Measurements from ENCODE around the gene ADRA2C.

The ADRA2C gene

GRCh38 chr4:3808597-3808996, 42.4 kb downstream of the ADRA2C start:
- TF ChIP-seq, protein P1, sequence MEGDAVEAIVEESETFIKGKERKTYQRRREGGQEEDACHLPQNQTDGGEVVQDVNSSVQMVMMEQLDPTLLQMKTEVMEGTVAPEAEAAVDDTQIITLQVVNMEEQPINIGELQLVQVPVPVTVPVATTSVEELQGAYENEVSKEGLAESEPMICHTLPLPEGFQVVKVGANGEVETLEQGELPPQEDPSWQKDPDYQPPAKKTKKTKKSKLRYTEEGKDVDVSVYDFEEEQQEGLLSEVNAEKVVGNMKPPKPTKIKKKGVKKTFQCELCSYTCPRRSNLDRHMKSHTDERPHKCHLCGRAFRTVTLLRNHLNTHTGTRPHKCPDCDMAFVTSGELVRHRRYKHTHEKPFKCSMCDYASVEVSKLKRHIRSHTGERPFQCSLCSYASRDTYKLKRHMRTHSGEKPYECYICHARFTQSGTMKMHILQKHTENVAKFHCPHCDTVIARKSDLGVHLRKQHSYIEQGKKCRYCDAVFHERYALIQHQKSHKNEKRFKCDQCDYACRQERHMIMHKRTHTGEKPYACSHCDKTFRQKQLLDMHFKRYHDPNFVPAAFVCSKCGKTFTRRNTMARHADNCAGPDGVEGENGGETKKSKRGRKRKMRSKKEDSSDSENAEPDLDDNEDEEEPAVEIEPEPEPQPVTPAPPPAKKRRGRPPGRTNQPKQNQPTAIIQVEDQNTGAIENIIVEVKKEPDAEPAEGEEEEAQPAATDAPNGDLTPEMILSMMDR (conservative IDR thresholded peaks at IDR 0.05), result no peak
- no peak overlapping the region for H3K27ac ChIP-seq

DNA sequence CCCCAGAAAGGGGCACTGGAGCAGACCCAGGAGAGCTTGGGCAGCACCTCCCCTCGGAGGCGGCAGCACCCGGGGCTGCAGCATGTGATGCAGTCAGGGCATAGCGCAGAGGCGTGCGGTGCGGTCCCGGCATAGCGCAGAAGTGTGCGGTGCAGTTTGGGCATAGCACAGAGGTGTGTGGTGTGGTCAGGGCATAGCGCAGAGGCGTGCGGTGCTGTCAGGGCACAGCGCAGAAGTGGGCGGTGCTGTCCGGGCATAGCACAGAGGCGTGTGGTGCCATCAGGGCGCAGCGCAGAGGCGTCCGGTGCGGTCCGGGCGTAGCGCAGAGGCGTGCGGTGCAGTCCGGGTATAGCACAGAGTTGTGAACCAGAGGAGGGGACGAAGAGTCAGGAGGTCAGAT, 42.8 kb downstream of the ADRA2C start:
- H3K27ac ChIP-seq, result no peak overlapping the region
- TF ChIP-seq, protein P1 (conservative IDR thresholded peaks at IDR 0.05), result no peak

GRCh38 chr4:3809451-3810110, 43.4 kb downstream of the ADRA2C start:
- TF ChIP-seq, protein P1 (conservative IDR thresholded peaks at IDR 0.05), result no peak
- no peak overlapping the region for H3K27ac ChIP-seq

DNA sequence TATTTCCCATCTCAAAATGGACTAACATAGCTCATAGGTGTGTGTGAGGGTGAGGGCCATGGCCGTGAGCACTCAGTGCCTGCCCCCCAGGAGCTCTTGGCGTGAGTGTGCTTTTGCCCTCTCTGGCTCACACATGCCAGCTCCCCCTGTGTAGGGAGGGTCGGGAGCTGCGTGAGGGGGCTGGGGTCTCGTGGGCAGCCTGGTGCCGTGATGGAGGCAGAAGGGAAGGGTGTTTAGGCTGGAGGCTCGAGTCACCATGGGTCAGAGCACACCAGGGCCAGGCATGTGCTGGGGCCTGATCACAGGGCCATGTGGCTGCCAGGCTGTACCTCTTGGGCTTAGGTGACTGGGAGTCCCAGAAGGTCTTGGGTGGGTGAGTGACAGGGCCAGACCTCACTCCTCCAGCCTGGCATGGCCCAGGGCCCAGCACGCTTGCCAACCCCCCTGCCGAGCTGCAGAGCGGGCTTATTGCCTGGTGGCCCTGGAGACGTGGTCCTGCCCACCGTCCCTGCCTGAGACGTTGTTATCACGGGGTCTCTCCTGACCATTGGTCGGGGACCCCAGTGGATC, 44.0 kb downstream of the ADRA2C start:
- H3K27ac ChIP-seq, result no peak overlapping the region
- TF ChIP-seq, protein P1 (conservative IDR thresholded peaks at IDR 0.05), result no peak

DNA sequence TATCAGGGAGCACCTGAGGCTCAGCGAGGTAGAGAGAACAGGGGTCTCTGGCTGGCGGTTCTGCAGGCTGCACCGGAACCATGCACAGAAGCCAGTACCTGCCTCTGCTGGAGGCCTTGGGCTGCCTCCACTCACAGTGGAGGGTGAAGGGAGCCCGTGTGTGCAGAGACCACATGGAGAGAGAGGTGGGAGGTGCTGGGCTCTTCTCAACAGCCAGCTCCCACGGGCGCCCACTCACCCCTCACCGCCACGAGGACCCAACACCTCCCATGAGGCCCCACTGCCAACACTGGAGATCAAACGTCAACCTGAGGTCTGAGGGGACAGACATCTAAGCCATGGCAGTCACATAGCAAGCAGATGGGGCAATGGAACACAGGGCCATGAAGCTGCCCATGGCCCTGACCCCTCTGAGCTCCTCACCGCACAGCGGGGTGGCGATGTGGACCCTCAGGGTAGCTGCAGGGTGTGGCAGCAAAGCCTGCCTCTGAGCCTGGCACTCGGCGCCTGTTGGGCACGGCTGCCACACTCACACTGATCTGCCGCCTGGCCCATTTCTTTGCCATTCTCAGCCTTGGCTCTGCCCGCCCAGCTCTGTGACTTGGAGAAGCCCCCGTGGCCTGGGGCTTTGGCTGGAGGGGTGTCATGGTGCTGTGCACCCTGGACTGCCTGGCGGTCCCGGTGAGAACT, 44.8 kb downstream of the ADRA2C start:
- TF ChIP-seq, protein P1 (conservative IDR thresholded peaks at IDR 0.05), result no peak
- no peak overlapping the region for H3K27ac ChIP-seq

DNA sequence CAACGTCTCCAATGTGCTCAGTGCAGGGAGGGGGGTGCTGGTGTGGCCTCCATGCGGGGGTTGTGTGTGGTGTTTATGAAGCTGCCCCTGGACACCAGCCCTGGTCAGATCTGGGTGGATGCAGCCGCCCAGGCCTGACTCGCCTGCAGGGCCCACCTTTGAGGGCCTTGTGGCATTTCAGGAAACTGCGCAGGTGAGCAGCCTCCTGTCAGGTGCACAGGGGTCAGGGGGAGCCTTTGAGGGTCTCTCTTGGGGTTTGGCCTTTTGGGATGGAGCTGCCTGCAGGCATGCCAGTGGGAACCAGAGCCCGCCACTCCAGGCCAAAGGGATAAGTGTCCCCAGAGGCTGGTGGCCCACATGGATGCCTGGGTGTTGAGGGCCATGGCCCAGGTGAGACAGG, 45.4 kb downstream of the ADRA2C start:
- H3K27ac ChIP-seq, result no peak overlapping the region
- TF ChIP-seq, protein P1 (conservative IDR thresholded peaks at IDR 0.05), result no peak

DNA sequence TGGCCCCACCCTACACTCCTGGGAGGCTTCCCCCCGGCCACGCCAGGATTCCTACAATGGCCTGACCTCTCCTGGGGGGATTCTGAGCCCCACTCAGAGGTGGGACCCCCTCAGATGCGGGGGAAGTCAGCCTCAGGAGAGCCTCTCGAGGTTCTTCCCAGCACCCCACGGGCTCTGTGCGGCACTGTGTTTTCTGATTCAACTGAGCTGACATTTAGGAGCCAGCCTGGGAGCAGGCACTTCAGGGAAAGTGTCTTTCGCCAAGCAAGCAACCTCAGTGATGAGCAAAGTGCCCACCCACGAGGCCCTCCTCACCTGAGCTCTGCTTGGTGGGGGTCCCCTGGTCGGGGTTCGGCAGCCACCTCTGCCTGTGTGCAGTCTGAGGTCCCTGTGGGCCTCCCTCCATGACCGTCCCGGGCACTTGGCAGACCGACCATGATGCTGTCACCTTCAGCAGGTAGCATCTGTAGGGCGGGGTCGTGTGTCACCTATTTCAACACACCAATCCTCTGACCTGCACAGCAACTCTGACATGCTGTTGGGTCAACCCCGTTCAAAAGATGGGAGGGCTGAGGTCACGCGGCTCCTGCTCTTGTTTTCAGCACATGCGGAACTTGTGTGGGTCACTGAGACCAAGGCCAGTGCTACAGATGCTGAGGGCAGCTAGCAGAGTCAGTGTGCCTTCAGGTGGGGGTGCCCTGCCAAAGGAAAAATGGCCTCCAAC, 46.2 kb downstream of the ADRA2C start:
- H3K27ac ChIP-seq, result no peak overlapping the region
- TF ChIP-seq, protein P1 (conservative IDR thresholded peaks at IDR 0.05), result no peak

Data from VCaP (cell line).